ENCODE data around the gene MTA1.

Gene MTA1

GRCh38 chr14:105501504-105502291 is 82.1 kb downstream of the MTA1 start:
- no peak for FAIRE-seq

GRCh38 chr14:105502446-105503295 is 83.0 kb downstream of the MTA1 start:
- no peak for FAIRE-seq

DNA sequence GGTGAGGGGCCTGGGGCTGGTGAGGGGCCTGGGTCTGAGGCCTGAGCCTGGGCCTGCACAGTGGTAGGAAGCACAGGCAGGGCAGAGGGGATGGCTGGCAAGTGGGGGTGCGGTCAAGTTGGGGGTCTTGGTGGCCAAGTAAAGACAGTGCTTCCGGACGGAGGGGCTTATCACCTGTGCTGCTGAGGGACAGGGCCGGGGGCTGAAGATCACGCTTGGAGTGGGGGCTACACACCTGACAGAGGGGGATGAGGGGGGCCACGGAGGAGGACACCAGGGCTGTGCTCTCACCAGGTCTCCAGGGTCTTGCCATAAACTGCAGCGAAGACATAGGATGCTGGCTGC is 83.6 kb downstream of the MTA1 start:
- FAIRE-seq: no peak

DNA sequence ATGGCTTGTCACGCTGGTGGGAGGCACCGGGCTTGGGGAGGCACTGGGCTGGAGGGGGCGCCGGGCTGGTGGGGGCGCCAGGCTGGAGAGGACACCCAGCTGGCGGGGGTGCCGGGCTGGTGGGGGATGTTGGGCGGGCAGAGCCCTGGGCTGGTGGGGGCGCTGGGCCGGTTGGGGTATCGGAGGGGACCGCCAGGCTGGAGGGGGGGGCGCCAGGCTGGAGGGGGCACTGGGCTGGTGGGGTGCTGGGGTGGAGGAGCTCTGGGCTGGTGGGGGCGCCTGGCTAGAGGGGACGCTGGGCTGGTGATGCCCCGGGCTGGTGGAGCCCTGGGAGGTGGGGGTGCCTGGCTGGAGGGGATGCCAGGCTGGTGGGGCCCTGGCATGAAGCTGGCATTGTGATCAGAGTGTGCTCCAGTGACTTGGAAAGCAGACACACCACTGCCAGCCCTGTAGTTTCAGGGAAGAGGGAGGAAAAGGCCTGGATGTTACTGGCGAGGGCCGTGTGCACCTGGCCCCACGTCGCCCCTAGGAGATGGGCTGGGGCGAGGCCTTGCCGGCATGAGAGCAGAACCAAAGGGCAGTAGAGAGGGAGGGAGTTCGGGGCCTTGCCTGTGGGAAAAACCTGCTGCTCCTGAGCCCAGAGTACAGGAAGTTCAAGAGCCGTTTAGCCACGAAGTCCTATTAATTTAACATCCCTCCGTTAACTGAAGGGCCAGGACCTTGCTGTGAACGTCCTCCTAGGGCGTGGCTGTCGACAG is 84.5 kb downstream of the MTA1 start:
- no peak for FAIRE-seq

DNA sequence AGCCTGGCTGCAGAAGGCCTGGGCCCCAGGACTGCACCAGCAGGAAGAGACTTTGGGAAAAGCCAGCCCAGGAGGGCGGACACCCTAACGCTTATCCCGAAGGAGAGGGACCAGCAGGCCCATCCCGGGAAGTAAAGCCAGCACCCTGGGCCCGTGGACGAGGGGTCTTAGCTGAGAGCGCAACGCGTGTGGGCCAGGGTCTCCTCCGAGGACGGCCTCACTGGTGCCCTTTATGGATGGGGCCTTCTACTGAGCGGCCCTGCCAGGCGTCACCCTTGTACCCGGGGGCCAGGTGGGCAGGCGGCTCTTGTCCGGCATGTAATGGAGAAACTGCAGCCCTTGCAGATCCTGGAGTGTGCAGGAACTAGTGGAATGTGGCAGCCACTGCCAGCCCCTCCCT is 85.5 kb downstream of the MTA1 start:
- FAIRE-seq: no peak

DNA sequence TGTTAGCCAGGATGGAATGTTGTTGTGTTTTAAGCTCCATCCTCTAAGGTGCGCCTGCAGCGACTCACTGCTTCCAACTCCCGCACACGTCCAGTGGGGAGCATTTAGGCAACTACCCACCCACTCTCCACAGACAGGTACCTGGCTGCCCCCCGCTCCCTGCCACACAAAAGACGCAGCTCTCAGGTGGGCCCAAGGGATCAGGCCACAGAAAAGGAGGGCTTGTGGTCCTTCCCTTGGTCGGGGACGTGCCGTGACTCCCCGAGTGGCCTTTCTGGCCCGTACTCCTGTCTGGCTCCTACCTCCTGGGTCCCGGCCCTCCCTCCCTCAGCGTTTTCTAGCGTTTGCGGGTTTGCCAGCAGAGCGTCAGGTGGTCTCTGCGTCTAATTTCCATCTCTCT is 87.6 kb downstream of the MTA1 start:
- FAIRE-seq: no peak

DNA sequence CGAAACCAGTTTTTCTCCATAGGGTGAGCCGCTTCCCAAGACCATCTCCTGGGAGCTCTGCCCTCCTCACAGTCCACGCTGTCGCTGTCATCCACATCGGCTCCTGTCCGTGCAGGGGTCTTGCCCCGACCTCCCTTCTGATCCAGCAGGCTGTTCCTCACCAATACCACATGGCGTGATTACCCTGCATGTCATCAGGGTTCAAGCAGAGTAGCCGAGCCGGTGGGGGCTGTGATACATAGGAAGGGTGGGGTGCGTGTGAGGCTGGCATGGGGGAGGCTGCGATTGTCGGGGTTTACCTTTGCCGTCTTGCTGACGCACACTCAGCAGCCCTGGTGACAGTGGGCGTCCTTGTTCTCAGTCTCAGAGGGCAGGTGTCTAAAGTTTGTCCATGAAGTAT is 88.4 kb downstream of the MTA1 start:
- no peak for FAIRE-seq

DNA sequence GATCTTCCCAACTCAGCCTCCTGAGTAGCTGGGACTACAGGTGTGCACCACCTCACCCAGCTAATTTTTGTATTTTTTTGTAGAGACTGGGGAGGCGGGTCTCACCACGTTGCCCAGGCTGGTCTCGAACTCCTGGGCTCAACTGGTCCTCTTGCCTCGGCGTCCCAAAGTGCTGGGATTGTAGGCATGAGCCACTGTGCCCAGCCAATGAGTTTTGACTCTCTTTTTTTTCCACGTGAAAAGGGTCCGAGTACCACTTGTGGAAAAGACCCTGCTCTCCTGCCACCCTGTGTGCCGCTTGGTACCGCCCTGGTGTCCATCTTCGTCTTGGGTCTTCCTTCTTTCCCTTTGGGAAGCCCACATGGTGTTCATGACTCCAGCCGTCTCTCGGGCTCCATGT is 89.0 kb downstream of the MTA1 start:
- no peak for FAIRE-seq

DNA sequence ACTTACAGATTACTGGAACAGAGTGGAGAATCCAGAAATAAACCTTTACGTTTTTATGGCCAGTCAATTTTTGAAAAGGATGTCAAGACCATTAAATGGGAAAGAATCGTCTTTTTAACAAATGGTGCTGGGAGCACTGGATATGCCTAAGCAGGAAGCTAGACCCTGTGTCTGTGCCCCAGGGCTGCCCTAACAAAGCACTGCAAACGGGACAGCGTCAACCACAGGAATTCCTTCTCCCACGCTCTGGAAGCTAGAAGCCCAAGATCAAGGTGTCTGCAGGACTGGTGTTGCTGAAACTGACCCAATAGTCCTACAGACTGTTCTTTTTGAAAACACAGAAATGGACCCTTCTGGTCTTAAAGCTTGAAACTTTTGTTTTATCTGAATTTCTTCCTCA is 97.5 kb downstream of the MTA1 start:
- FAIRE-seq: no peak

DNA sequence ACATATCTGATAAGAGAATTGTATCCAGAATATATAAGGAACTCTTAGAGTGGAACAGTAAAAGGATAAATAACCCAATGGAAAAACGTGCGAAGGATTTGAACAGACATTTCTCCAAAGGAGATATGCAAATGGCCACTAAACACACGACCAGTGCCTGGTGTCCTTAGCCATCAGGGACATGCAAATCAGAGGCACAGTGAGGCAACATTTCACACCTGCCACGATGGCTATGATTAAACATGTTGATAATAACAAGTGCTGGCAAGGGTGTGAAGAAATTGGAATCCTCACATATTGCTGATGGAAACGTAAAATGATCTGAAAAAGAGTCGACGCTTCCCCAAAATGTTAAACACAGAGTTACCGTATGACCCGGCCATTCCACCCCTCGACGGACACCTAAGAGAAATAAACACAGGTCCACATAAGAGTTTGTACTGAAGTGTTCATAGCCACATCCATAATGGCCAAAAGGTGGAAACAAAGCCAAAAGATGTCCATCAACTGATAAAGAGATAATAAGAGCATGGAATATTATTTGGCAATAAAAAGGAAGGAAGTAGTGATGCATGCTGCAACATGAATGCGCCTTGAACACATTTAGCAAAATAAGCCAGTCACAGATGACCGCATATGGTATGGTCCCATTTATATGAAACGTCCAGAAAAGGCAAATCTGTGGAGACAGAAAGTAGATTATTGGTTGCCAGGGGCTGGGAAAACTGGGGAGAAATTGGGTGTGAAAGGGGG is 100.5 kb downstream of the MTA1 start:
- FAIRE-seq: no peak

Data from islet of Langerhans (tissue), 1 donor.